VCaP (cell line): ENCODE measurements around the gene PIKFYVE.
"Not testable (repeated sequence)": the region's sequence is repeated elsewhere in the genome, so short reads cannot be mapped to it uniquely, and the experiment has no call there.

Source experiments
- H3K27ac ChIP-seq: fragments of 450-650 bp; 2 replicates; pipeline ENCODE4 v1.5.1; 2017
- TF ChIP-seq, protein P1 (sequence below): fragments of 450-650 bp; conservative IDR thresholded peaks from 2 replicates; pipeline ENCODE4 v1.5.1; 2017; ENCODE audit warnings: mild to moderate bottlenecking, moderate library complexity

Gene PIKFYVE

DNA sequence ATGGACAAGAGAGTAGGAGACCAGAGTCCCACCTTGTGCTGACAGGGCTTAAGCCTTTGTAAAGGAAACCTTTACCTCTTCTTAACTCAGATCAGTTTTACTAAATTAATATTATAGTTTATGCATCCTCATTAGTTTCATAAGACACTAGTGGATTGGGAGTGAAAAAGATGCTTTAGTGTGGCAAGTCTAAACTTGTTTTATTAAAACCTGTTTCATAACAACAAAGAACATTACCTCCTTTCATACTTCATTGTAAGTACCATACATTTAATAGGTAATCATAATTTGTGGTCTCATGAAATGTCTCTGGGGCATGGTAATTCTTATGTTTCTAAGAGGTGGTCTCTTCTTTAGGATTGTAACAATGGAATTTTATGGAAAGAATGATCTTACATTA lies 63.4 kb downstream of the PIKFYVE start:
- TF ChIP-seq, protein P1, sequence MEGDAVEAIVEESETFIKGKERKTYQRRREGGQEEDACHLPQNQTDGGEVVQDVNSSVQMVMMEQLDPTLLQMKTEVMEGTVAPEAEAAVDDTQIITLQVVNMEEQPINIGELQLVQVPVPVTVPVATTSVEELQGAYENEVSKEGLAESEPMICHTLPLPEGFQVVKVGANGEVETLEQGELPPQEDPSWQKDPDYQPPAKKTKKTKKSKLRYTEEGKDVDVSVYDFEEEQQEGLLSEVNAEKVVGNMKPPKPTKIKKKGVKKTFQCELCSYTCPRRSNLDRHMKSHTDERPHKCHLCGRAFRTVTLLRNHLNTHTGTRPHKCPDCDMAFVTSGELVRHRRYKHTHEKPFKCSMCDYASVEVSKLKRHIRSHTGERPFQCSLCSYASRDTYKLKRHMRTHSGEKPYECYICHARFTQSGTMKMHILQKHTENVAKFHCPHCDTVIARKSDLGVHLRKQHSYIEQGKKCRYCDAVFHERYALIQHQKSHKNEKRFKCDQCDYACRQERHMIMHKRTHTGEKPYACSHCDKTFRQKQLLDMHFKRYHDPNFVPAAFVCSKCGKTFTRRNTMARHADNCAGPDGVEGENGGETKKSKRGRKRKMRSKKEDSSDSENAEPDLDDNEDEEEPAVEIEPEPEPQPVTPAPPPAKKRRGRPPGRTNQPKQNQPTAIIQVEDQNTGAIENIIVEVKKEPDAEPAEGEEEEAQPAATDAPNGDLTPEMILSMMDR, result no peak

DNA sequence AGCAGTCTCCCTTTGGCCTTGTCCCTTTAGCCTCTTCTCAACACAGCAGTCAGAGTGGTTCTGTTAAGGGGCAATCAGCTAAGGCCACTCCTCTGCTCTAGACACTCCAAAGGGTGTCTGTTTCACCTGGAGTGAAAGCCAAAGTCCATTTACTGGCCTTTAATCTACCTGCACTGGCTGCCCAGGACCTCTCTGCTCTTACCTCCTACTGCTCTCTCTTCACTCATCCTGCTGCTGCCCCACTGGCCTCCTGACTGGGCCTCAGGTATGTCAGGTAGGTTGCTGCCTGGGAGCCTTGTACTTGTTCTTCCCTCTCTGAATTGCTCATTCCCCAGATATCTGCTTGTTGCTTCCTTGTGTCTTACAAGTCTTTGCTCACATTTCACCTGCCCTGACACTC lies 68.2 kb downstream of the PIKFYVE start:
- TF ChIP-seq, protein P1, result no peak
- no peak overlapping the region for H3K27ac ChIP-seq

More for the DNA sequence above, 63.4 kb downstream of the PIKFYVE start:
- no peak overlapping the region for H3K27ac ChIP-seq

GRCh38 chr2:208346756-208347155 lies 80.7 kb downstream of the PIKFYVE start:
- TF ChIP-seq, protein P1, result no peak
- no peak overlapping the region for H3K27ac ChIP-seq

GRCh38 chr2:208350610-208351009 lies 84.6 kb downstream of the PIKFYVE start:
- TF ChIP-seq, protein P1, result no peak

GRCh38 chr2:208352644-208353567 lies 86.9 kb downstream of the PIKFYVE start:
- no peak overlapping the region for H3K27ac ChIP-seq
- TF ChIP-seq, protein P1, result no peak

More at GRCh38 chr2:208350610-208351009, 84.6 kb downstream of the PIKFYVE start:
- H3K27ac ChIP-seq, result no peak overlapping the region

DNA sequence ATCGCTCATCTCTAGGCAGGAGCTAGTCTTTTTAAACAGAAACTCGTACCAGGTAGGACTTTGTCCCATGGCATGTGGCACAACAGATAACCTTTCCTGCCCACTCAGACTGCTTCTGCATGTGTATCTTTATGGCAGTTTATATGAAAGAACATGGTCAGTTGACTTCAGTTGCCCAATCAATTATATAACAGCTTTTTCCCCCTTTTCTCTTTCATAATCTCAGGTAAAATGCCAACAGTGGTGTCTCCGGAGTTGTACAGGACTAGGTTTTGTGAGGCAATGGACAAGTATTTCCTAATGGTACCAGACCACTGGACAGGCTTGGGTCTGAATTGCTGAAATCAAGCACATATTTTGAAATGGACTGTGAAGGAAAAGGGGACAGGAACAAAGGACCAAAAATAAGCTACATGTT lies 88.9 kb downstream of the PIKFYVE start:
- TF ChIP-seq, protein P1, result no peak
- no peak overlapping the region for H3K27ac ChIP-seq

DNA sequence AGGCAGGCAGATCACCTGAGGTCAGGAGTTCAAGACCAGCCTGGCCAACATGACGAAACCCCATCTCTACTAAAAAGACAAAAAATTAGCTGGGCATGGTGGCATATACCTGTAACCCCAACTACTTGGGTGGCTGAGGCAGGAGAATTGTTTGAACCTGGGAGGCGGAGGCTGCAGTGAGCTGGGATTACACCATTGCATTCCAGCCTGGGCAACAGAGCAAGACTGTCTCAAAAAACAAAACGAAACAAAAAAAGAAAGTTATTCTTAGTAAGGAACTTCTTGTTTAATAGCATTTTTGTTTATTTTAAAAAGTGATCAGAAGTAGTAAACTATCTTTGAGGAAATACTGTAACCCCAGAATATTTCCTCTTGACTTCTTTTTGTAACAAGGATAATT lies 90.4 kb downstream of the PIKFYVE start:
- H3K27ac ChIP-seq, result not testable (repeated sequence)
